ENCODE results near the gene UTP25.

DNA sequence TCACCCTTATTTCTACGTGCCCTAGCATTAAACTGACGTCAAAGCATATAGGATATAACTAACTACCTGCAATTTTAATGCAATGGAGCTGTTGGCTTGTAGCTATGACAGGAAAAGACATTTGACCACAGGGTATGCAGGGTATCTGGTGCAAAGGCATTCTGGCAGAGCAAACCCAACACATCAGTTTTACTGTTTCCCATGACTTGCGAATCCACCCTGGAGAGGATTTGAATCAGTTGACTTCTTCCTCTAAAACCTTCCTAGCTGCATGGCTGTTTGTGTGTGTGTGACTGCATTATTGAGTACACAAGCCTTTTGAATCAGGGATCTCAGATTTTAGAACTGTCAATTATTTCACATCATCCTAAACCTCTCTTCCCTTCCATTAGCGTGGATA lies 68.6 kb downstream of the UTP25 start:
- TF ChIP-seq, protein P1, sequence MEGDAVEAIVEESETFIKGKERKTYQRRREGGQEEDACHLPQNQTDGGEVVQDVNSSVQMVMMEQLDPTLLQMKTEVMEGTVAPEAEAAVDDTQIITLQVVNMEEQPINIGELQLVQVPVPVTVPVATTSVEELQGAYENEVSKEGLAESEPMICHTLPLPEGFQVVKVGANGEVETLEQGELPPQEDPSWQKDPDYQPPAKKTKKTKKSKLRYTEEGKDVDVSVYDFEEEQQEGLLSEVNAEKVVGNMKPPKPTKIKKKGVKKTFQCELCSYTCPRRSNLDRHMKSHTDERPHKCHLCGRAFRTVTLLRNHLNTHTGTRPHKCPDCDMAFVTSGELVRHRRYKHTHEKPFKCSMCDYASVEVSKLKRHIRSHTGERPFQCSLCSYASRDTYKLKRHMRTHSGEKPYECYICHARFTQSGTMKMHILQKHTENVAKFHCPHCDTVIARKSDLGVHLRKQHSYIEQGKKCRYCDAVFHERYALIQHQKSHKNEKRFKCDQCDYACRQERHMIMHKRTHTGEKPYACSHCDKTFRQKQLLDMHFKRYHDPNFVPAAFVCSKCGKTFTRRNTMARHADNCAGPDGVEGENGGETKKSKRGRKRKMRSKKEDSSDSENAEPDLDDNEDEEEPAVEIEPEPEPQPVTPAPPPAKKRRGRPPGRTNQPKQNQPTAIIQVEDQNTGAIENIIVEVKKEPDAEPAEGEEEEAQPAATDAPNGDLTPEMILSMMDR (IDR thresholded peaks at IDR 0.05; ENCODE audit: low read depth, low read length) = no peak
- no peak for TF ChIP-seq EZH2phosphoT487 (IDR thresholded peaks at IDR 0.05; ENCODE audit: low read depth)
